NT2/D1 (cell line): ENCODE data around the gene HSD17B14.

Experiments
- SUZ12 ChIP-seq: IDR thresholded peaks from 2 replicates; pipeline ENCODE4 v1.6.1; 2011; ENCODE audit not compliant: insufficient read length, insufficient read depth; ENCODE audit errors: extremely low read depth
- YY1 ChIP-seq: IDR thresholded peaks from 2 replicates; pipeline ENCODE4 v1.6.1; 2011; ENCODE audit not compliant: insufficient read length, insufficient read depth
- ZNF274 ChIP-seq: IDR thresholded peaks from 2 replicates; pipeline ENCODE4 v1.6.1; 2011; ENCODE audit warnings: mild to moderate bottlenecking, low read depth, low read length

GRCh38 chr19:48883726-48884125, 47.4 kb upstream of the HSD17B14 start:
- TF ChIP-seq SUZ12 (no peak), YY1 (no peak), ZNF274 (no peak)
